HepG2 (cell line): ENCODE measurements around the gene SAPCD2. TPM values are rescaled to one million over a fixed set of nuclear protein-coding genes. Genes with fewer than 3 reads are reported as not detected.
A peak's percentile ranks its signal among the peaks of the same experiment; 100 is the strongest.
"Not testable (repeated sequence)": the region's sequence is repeated elsewhere in the genome, so short reads cannot be mapped to it uniquely, and the experiment has no call there.

ENCODE experiments used
- ATAC-seq: fragments of 200-7000 bp; cut with Tn5 transposase; 3 replicates; pipeline ENCODE4 v1.9.1; 2020; ENCODE audit warnings: mild to moderate bottlenecking, moderate library complexity
- BruUV-seq: library from RNA; stranded (reverse); fragments of 400-500 nt; replicated peaks from 2 replicates; lab custom pipeline; 2021; lab: Mats Ljungman, UMichigan
- CTCF ChIA-PET: fragments of 300-600 bp; formaldehyde crosslinking; extraction: SDS; loops from one replicate; lab custom pipeline; 2021; ENCODE audit warnings: low total read pairs, inconsistent platforms, low intra/inter-chr PET ratio; lab: Yijun Ruan, JAX
- POLR2A ChIA-PET: fragments of 350-600 bp; sonication (Branson Sonifier 250); formaldehyde crosslinking; loops from one replicate; lab custom pipeline; 2020; ENCODE audit warnings: antibody characterized with exemption, inconsistent platforms; lab: Yijun Ruan, JAX
- DNase-seq: peaks from one replicate; pipeline ENCODE4 v3.0.0-alpha.2; 2015; ENCODE audit warnings: low spot score
- FAIRE-seq: peaks from 3 replicates; lab custom pipeline; 2011; peaks lifted over from hg19 to GRCh38; lab: Jason Lieb, UNC
- H2AFZ ChIP-seq: one replicate; pipeline ENCODE4 v1.6.1; 2011; ENCODE audit warnings: low read length, inconsistent platforms
- H3K27ac ChIP-seq: fragments of 300-600 bp; 3 replicates; pipeline ENCODE4 v1.8.0; 2011; ENCODE audit warnings: mixed run types, mild to moderate bottlenecking, mixed read lengths, low read length, inconsistent platforms; ENCODE audit not compliant: insufficient read depth; ENCODE audit errors: extremely low read length
- H3K27me3 ChIP-seq, 2 experiments: fragments of 200-600 bp in 1 of 2; 2 replicates in 1 of 2; 3 replicates in 1 of 2; pipeline versions ENCODE4 v1.6.0 to v1.8.0; 2011; ENCODE audit warnings: low read length in 2 of 2, mild to moderate bottlenecking in 2 of 2, moderate library complexity in 2 of 2, inconsistent platforms in 1 of 2; ENCODE audit not compliant: insufficient read depth in 2 of 2, control insufficient read depth in 1 of 2
- H3K36me3 ChIP-seq, 2 experiments: fragments of 200-600 bp in 1 of 2; replicated peaks in 1 of 2; 2 replicates in 1 of 2; 3 replicates in 1 of 2; pipeline versions ENCODE4 v1.5.1 to v1.8.0; 2011; ENCODE audit warnings: low read length in 2 of 2, inconsistent platforms in 1 of 2; ENCODE audit not compliant: insufficient read depth in 2 of 2, control insufficient read depth in 1 of 2
- H3K4me1 ChIP-seq: 2 replicates; pipeline ENCODE4 v1.5.1; 2012; ENCODE audit warnings: low read length, inconsistent platforms; ENCODE audit not compliant: insufficient read depth
- H3K4me2 ChIP-seq: 2 replicates; pipeline ENCODE4 v1.6.0; 2011; ENCODE audit warnings: low read depth, low read length, inconsistent platforms
- H3K4me3 ChIP-seq, 3 experiments: fragments of 200-600 bp in 1 of 3; sonication (generic), shearing (Covaris generic) in 1 of 3; replicated peaks in 1 of 3; 2 replicates each; pipeline ENCODE4 v1.5.1; 2011 to 2016; ENCODE audit warnings: low read length in 3 of 3, inconsistent platforms in 2 of 3, low read depth in 2 of 3, mild to moderate bottlenecking in 2 of 3, control low read depth in 1 of 3, mixed read lengths in 1 of 3; ENCODE audit not compliant: insufficient read depth in 1 of 3
- H3K79me2 ChIP-seq: one replicate; pipeline ENCODE4 v1.6.1; 2011; ENCODE audit warnings: low read length, inconsistent platforms; ENCODE audit not compliant: insufficient read depth
- H3K9ac ChIP-seq: 2 replicates; pipeline ENCODE4 v1.6.0; 2011; ENCODE audit warnings: mild to moderate bottlenecking, low read depth, low read length, inconsistent platforms; ENCODE audit not compliant: insufficient read depth
- H3K9me3 ChIP-seq: 2 replicates; pipeline ENCODE4 v1.5.1; 2012; ENCODE audit warnings: mild to moderate bottlenecking, low read length
- H4K20me1 ChIP-seq: 2 replicates; pipeline ENCODE4 v1.6.0; 2011; ENCODE audit warnings: inconsistent platforms, mild to moderate bottlenecking, low read length, moderate library complexity; ENCODE audit not compliant: insufficient read depth
- POLR2G ChIP-seq: fragments of 200-400 bp; formaldehyde crosslinking; IDR thresholded peaks from 2 replicates; pipeline ENCODE4 v1.6.1; 2018; ENCODE audit warnings: mild to moderate bottlenecking, low read depth, low read length, moderate library complexity
- ZNF619 ChIP-seq: sonication (generic); formaldehyde crosslinking; IDR thresholded peaks from 2 replicates; pipeline ENCODE4 v1.4.0; 2020; ENCODE audit warnings: mild to moderate bottlenecking, missing genetic modification reagents
- ZNF652 ChIP-seq: IDR thresholded peaks from 2 replicates; pipeline ENCODE4 v1.6.1; 2016; ENCODE audit warnings: low read depth, borderline replicate concordance
- WGBS: methylation state at CpG from one replicate; pipeline ENCODE4 v1.1.6; 2017; ENCODE audit warnings: low lambda C conversion rate; 5-methylcytosine and 5-hydroxymethylcytosine counted together
- in situ Hi-C: cut with HindIII; loops from 2 replicates; pipeline ENCODE4 v1.10.0; 2017; ENCODE audit warnings: low pct_unique_long_range_greater_than_20kb; ENCODE audit not compliant: extremely low pct_ligation_motif_present
- intact Hi-C: fragments of 100-400 bp; cut with micrococcal nuclease; formaldehyde crosslinking; loops from one replicate; pipeline ENCODE4 v1.10.0; 2022; ENCODE audit not compliant: unreplicated experiment
- polyA plus RNA-seq, 8 experiments: library from polyadenylated mRNA; depleted of rRNA in 3 of 8; stranded (reverse) in 7 of 8; unstranded in 1 of 8; fragments of >200 nt; fragmentation: Illumina TruSeq in 4 of 8; extraction: Trizol in 4 of 8; gene quantifications; 2 replicates each; pipeline versions ENCODE4 v1.2.1 to v1.2.3, GENCODE V29; 2011 to 2016; ENCODE audit warnings: low read depth in 4 of 8, missing spikeins in 1 of 8, mixed read lengths in 1 of 8; ENCODE audit not compliant: insufficient read depth in 1 of 8
- total RNA-seq, 5 experiments: library from RNA; depleted of rRNA; stranded (reverse); fragments of >200 nt; fragmentation: Illumina TruSeq; extraction: Trizol; gene quantifications; 2 replicates each; pipeline ENCODE4 v1.2.3, GENCODE V29; 2016; ENCODE audit warnings: low read depth in 1 of 5
- TF ChIP-seq, protein P1 (sequence below): sonication (generic); formaldehyde crosslinking; IDR thresholded peaks from 2 replicates; pipeline ENCODE4 v1.4.0; 2020; ENCODE audit warnings: mild to moderate bottlenecking, missing genetic modification reagents, borderline replicate concordance

The SAPCD2 gene
- total and polyA plus RNA-seq, 2 of the 13 experiments (the other 11 are each of a cell fraction or from before 2014, with no cell fraction given), result 21.9 to 42.8 TPM

GRCh38 chr9:137063311-137064026 lies 6.9 kb downstream of the SAPCD2 start (continued):
- TF ChIP-seq, protein P1, sequence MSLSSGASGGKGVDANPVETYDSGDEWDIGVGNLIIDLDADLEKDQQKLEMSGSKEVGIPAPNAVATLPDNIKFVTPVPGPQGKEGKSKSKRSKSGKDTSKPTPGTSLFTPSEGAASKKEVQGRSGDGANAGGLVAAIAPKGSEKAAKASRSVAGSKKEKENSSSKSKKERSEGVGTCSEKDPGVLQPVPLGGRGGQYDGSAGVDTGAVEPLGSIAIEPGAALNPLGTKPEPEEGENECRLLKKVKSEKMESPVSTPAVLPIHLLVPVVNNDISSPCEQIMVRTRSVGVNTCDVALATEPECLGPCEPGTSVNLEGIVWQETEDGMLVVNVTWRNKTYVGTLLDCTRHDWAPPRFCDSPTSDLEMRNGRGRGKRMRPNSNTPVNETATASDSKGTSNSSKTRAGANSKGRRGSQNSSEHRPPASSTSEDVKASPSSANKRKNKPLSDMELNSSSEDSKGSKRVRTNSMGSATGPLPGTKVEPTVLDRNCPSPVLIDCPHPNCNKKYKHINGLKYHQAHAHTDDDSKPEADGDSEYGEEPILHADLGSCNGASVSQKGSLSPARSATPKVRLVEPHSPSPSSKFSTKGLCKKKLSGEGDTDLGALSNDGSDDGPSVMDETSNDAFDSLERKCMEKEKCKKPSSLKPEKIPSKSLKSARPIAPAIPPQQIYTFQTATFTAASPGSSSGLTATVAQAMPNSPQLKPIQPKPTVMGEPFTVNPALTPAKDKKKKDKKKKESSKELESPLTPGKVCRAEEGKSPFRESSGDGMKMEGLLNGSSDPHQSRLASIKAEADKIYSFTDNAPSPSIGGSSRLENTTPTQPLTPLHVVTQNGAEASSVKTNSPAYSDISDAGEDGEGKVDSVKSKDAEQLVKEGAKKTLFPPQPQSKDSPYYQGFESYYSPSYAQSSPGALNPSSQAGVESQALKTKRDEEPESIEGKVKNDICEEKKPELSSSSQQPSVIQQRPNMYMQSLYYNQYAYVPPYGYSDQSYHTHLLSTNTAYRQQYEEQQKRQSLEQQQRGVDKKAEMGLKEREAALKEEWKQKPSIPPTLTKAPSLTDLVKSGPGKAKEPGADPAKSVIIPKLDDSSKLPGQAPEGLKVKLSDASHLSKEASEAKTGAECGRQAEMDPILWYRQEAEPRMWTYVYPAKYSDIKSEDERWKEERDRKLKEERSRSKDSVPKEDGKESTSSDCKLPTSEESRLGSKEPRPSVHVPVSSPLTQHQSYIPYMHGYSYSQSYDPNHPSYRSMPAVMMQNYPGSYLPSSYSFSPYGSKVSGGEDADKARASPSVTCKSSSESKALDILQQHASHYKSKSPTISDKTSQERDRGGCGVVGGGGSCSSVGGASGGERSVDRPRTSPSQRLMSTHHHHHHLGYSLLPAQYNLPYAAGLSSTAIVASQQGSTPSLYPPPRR (CRISPR knock-in tag), result 0 out of 2 replicates have a peak, but pooled peaks have one; percentile 11
- no peak for TF ChIP-seq ZNF619

DNA sequence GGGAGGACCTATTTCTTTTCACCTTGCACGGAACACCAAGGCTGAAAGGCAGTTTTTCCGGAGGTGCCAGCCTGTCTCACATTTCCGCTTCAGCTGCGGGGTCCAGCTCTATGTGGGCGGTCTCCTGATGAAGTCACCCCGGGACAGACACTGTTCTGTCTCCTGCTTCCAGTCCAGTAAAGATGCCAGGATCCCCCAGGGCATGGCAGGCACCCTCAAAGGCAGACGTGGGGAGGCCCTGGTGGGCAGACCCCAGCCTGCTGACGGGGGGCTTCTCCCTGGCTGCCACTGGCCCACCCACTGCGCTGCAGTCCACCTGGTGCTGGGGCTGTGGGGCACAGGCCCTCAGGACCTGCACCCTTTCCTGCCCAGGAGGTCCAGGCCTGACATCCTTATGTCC lies 7.6 kb downstream of the SAPCD2 start:
- H3K9ac ChIP-seq, CTCF ChIA-PET, H3K27ac ChIP-seq: not testable (repeated sequence)
- peak; percentile 40; the same call in 1 of the 2 replicates for TF ChIP-seq POLR2G
- TF ChIP-seq ZNF652 (CRISPR knock-in tag), result 0 out of 2 replicates have a peak, but pooled peaks have one; percentile 37
- TF ChIP-seq, all 625 proteins: peak for 2; not testable (repeated sequence) for 623
- H3K9me3 ChIP-seq, intact Hi-C loops, FAIRE-seq, H3K79me2 ChIP-seq, H4K20me1 ChIP-seq, POLR2A ChIA-PET, H3K4me3 ChIP-seq, ATAC-seq, H2AFZ ChIP-seq, H3K27me3 ChIP-seq, H3K4me2 ChIP-seq, BruUV-seq, DNase-seq, in situ Hi-C loops: not testable (repeated sequence)
- WGBS, result 69% methylated on average over 2 of the region's 9 CpGs
- H3K36me3 ChIP-seq, result peaks cover 3 to 16% of the 10 kb centered on the region in 2 experiments; a peak in 2 of 5 replicates
- peaks cover 25% of the 10 kb centered on the region for H3K4me1 ChIP-seq
